Non-pigmented ciliary epithelial cell (primary cell): Measurements from ENCODE around the gene OLFML3.
A peak's percentile ranks its signal among the peaks of the same experiment; 100 is the strongest.
"Not testable (repeated sequence)": the region's sequence is repeated elsewhere in the genome, so short reads cannot be mapped to it uniquely, and the experiment has no call there.

ENCODE experiments used
- DNase-seq: peaks from one replicate; pipeline ENCODE4 v3.0.0-alpha.2; 2010; ENCODE audit warnings: low read depth

The OLFML3 gene, protein sequence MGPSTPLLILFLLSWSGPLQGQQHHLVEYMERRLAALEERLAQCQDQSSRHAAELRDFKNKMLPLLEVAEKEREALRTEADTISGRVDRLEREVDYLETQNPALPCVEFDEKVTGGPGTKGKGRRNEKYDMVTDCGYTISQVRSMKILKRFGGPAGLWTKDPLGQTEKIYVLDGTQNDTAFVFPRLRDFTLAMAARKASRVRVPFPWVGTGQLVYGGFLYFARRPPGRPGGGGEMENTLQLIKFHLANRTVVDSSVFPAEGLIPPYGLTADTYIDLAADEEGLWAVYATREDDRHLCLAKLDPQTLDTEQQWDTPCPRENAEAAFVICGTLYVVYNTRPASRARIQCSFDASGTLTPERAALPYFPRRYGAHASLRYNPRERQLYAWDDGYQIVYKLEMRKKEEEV

GRCh38 chr1:113978863-113979702 lies at the start of gene OLFML3:
Gene OLFML3, plus strand, starts transcription at chr1:113979474. Its CDS starts 43 bp downstream, at chr1:113979517.
- DNase-seq, result peak; percentile 81

GRCh38 chr1:113929750-113930498 lies 49.4 kb upstream of the OLFML3 start:
- no peak for DNase-seq

- DNase-seq, result no peak
These were observed 48.6 kb upstream of the OLFML3 start for GRCh38 chr1:113930499-113931161.

- no peak for DNase-seq
These were observed 47.8 kb upstream of the OLFML3 start for GRCh38 chr1:113931451-113931851.

- no peak for DNase-seq
These were observed 45.3 kb upstream of the OLFML3 start for GRCh38 chr1:113934006-113934405.

DNA sequence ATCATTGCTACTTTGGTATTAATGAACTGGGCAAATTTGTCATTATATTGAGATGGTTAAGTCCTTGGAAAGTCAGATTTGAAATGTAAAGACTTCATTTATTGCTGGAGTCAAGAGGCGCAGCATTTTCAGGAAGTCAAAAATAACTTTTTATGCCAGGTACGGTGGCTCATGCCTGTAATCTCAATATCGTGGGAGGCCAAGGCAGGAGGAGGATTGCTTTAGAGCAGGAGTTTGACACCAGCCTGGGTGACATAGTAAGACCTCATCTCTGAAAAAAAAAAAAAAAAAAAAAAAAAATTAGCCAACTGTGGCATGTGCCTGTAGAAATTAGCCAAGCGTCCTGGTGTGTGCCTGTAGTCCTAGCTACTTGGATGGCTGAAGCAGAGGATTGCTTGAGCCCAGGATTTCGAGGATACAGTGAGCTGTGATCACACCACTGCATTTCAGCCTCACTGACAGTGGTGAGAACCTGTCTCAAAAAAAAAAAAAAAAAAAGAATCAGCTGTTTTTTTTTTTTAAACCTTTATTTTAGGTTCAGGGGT lies 44.7 kb upstream of the OLFML3 start:
- no peak for DNase-seq

- no peak for DNase-seq
These were observed 44.1 kb upstream of the OLFML3 start for GRCh38 chr1:113935176-113935575.

DNA sequence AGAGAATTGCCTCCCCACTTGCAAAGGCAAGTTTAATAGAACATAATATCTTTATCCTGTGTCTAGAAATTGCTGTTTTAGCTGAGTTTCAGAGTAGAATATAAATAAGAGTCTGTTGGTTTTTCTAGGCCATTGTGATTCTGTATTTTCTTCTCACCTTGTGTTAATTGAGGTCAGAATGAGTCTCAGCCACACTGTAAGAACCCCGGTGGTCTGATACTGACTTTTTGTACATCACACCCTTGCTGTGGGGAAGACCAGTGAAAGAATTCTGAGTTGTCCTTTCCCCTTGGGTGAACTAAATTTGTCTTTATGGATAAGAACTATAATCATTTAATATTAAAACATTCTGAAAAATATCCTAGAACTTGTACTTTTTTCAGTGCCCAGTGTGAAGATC lies 43.3 kb upstream of the OLFML3 start:
- DNase-seq, result no peak

- no peak for DNase-seq
These were observed 42.1 kb upstream of the OLFML3 start for GRCh38 chr1:113937146-113937545.

GRCh38 chr1:113938192-113938591 lies 41.1 kb upstream of the OLFML3 start:
- no peak for DNase-seq

GRCh38 chr1:113940365-113941244 lies 38.7 kb upstream of the OLFML3 start:
- no peak for DNase-seq

DNA sequence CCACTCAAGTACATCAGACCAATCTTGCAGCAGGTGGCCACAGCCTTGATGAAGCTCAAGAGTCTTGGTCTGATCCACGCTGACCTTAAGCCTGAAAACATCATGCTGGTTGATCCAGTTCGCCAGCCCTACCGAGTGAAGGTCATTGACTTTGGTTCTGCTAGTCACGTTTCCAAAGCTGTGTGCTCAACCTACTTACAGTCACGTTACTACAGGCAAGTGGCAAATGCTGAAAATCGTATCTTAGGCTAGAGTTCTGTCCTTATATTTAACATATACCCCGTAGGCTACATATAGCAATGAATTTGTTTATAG lies 38.1 kb upstream of the OLFML3 start:
- no peak for DNase-seq

DNA sequence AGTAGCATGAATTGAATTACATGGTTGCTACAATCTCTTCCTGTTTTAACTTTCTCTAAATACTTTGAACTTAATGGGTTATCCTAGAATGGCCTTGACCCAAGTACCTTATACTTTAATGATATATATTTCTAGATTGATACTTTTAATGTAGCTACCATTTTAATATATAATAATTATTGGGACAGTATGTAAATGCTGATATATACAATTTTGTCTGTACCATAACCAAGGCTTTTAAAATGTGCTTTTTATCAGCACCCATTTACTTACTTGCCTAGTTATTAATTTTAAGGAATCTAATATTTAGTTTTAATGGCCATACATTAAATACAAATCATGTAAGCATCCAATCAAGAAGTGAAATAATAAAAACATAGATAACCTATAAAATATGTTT lies 36.7 kb upstream of the OLFML3 start:
- DNase-seq, result no peak

- no peak for DNase-seq
These were observed 36.1 kb upstream of the OLFML3 start for GRCh38 chr1:113943028-113943811.

- DNase-seq, result no peak
These were observed 33.9 kb upstream of the OLFML3 start for GRCh38 chr1:113945329-113945728.

- DNase-seq, result no peak
These were observed 33.2 kb upstream of the OLFML3 start for GRCh38 chr1:113946112-113946511.

DNA sequence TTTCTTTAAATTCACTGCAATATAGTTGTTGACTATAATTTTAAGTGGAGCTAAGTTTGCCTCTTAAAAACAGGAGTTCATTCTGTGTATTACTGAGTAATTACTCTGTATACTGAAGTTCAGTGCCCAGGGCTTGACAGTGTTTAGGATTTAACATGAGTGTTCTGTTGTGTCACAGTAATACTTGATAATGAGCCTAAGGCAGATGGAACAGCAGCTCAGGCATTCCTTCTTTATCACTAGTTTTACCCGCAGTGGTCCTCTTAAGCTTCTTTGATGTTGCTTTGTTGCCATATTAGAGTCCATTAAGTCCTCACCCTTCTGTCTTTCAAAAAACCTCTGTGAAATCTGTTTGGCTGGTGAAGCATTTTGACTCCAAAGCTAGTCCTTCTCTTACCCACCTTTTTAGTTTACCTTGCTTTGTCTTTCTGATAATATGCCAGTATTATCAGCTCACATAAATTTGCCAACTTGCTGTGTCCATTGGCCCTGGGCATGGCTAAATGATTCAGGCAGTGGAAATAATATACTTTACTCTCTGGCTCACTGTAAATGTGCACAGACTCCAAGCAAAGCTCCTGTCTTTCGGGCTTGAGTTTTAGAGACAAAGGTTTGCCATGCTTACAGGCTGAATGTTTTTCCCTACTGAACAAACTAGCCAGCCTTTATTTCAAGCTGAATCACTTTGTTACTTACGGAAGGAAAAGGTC lies 32.4 kb upstream of the OLFML3 start:
- DNase-seq, result no peak

GRCh38 chr1:113947388-113948107 lies 31.7 kb upstream of the OLFML3 start:
- no peak for DNase-seq

DNA sequence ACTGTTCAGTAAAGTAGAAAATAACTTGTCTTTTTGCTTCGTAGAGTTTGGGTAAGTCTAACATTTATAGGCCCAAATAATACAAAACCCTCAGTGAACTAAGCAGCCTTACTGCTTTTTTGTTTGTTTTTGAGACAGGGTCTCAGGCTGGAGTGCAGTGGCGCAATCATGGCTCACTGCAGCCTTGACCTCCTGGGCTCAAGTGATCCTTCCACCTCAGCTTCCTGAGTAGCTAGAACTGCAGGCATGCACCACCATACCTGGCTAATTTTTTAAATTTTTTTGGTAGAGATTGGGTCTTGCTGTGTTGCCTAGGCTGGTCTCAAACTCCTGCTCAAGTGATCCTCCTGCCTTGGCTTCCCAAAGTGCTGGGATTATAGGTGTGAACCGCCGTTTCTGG lies 31.1 kb upstream of the OLFML3 start:
- not testable (repeated sequence) for DNase-seq
